ENCODE measurements around the gene VWF.
"Not testable (repeated sequence)": the region's sequence is repeated elsewhere in the genome, so short reads cannot be mapped to it uniquely, and the experiment has no call there.

Gene VWF

DNA sequence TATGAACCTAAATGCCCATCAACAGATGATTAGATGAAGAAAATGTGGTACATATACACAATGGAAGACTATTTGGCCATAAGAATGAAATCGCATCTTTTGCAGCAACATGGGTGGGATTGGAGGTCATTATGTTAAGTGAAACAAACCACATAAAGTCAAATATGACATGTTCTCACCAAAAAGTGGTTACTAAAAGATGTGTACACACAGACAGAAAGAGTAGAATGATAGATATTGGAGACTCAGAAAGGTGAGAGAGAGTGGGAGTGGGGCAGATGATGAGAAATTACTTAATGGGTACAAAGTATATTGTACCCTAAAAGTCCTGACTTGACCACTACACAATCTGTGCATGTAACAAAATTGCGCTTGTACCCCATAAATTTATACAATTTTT, 19.6 kb downstream of the VWF start:
- Histone ChIP-seq H2AFZ (ENCODE audit: low read depth, low read length) (no peak overlapping the region), H3K9me3 (ENCODE audit: insufficient read depth, low read length) (no peaks in the 10 kb centered on the region), H4K20me1 (ENCODE audit: insufficient read depth, low read length) (no peaks in the 10 kb centered on the region), H3K27me3 (ENCODE audit: low read depth, low read length) (no peaks in the 10 kb centered on the region), H3K4me3 (ENCODE audit: low read length) (no peak overlapping the region), H3K9ac (ENCODE audit: low read length) (no peak overlapping the region), H3K79me2 (ENCODE audit: low read length) (no peaks in the 10 kb centered on the region), H3K4me1 (ENCODE audit: low read length) (no peaks in the 10 kb centered on the region), H3K27ac (ENCODE audit: low read length) (no peak overlapping the region), H3K36me3 (replicated peaks; ENCODE audit: low read depth, low read length) (no peaks in the 10 kb centered on the region), H3K4me2 (ENCODE audit: low read length) (no peak overlapping the region)
- TF ChIP-seq, protein P1, sequence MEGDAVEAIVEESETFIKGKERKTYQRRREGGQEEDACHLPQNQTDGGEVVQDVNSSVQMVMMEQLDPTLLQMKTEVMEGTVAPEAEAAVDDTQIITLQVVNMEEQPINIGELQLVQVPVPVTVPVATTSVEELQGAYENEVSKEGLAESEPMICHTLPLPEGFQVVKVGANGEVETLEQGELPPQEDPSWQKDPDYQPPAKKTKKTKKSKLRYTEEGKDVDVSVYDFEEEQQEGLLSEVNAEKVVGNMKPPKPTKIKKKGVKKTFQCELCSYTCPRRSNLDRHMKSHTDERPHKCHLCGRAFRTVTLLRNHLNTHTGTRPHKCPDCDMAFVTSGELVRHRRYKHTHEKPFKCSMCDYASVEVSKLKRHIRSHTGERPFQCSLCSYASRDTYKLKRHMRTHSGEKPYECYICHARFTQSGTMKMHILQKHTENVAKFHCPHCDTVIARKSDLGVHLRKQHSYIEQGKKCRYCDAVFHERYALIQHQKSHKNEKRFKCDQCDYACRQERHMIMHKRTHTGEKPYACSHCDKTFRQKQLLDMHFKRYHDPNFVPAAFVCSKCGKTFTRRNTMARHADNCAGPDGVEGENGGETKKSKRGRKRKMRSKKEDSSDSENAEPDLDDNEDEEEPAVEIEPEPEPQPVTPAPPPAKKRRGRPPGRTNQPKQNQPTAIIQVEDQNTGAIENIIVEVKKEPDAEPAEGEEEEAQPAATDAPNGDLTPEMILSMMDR (IDR thresholded peaks at IDR 0.05; ENCODE audit: low read depth, low read length): no peak
- TF ChIP-seq EZH2phosphoT487 (IDR thresholded peaks at IDR 0.05; ENCODE audit: low read depth): no peak

GRCh38 chr12:6104027-6104426, 20.4 kb downstream of the VWF start:
- TF ChIP-seq EZH2phosphoT487 (IDR thresholded peaks at IDR 0.05; ENCODE audit: low read depth): no peak
- TF ChIP-seq, protein P1 (IDR thresholded peaks at IDR 0.05; ENCODE audit: low read depth, low read length): no peak
- H3K27ac ChIP-seq (ENCODE audit: low read length): no peak overlapping the region
- H3K4me3 ChIP-seq (ENCODE audit: low read length): no peak overlapping the region
- H3K9me3 ChIP-seq (ENCODE audit: insufficient read depth, low read length): no peaks in the 10 kb centered on the region
- H3K9ac ChIP-seq (ENCODE audit: low read length): no peak overlapping the region
- no peaks in the 10 kb centered on the region for H3K4me1 ChIP-seq (ENCODE audit: low read length)
- no peaks in the 10 kb centered on the region for H3K79me2 ChIP-seq (ENCODE audit: low read length)
- no peak overlapping the region for H2AFZ ChIP-seq (ENCODE audit: low read depth, low read length)
- no peak overlapping the region for H3K4me2 ChIP-seq (ENCODE audit: low read length)
- H4K20me1 ChIP-seq (ENCODE audit: insufficient read depth, low read length): no peaks in the 10 kb centered on the region
- H3K27me3 ChIP-seq (ENCODE audit: low read depth, low read length): no peaks in the 10 kb centered on the region
- no peaks in the 10 kb centered on the region for H3K36me3 ChIP-seq (replicated peaks; ENCODE audit: low read depth, low read length)

GRCh38 chr12:6102021-6102420, 22.4 kb downstream of the VWF start:
- not testable (repeated sequence) for H3K4me1 ChIP-seq (ENCODE audit: low read length); H3K27me3 ChIP-seq (ENCODE audit: low read depth, low read length); H4K20me1 ChIP-seq (ENCODE audit: insufficient read depth, low read length); H3K9me3 ChIP-seq (ENCODE audit: insufficient read depth, low read length); H3K79me2 ChIP-seq (ENCODE audit: low read length); H3K9ac ChIP-seq (ENCODE audit: low read length); H3K36me3 ChIP-seq (replicated peaks; ENCODE audit: low read depth, low read length); H3K4me3 ChIP-seq (ENCODE audit: low read length); H3K27ac ChIP-seq (ENCODE audit: low read length); H2AFZ ChIP-seq (ENCODE audit: low read depth, low read length); H3K4me2 ChIP-seq (ENCODE audit: low read length)

- no peak overlapping the region for H3K9ac ChIP-seq (ENCODE audit: low read length)
- H3K36me3 ChIP-seq (replicated peaks; ENCODE audit: low read depth, low read length): no peaks in the 10 kb centered on the region
- no peak overlapping the region for H3K4me3 ChIP-seq (ENCODE audit: low read length)
- peaks cover 16% of the 10 kb centered on the region for H3K27me3 ChIP-seq (ENCODE audit: low read depth, low read length)
- TF ChIP-seq EZH2phosphoT487 (IDR thresholded peaks at IDR 0.05; ENCODE audit: low read depth): no peak
- TF ChIP-seq, protein P1 (IDR thresholded peaks at IDR 0.05; ENCODE audit: low read depth, low read length): no peak
- H4K20me1 ChIP-seq (ENCODE audit: insufficient read depth, low read length): no peaks in the 10 kb centered on the region
- H3K4me2 ChIP-seq (ENCODE audit: low read length): no peak overlapping the region
- H3K27ac ChIP-seq (ENCODE audit: low read length): no peak overlapping the region
- H3K79me2 ChIP-seq (ENCODE audit: low read length): no peaks in the 10 kb centered on the region
- no peaks in the 10 kb centered on the region for H3K4me1 ChIP-seq (ENCODE audit: low read length)
- no peak overlapping the region for H2AFZ ChIP-seq (ENCODE audit: low read depth, low read length)
- H3K9me3 ChIP-seq (ENCODE audit: insufficient read depth, low read length): no peaks in the 10 kb centered on the region
These were observed 25.2 kb downstream of the VWF start for GRCh38 chr12:6099316-6099715.

DNA sequence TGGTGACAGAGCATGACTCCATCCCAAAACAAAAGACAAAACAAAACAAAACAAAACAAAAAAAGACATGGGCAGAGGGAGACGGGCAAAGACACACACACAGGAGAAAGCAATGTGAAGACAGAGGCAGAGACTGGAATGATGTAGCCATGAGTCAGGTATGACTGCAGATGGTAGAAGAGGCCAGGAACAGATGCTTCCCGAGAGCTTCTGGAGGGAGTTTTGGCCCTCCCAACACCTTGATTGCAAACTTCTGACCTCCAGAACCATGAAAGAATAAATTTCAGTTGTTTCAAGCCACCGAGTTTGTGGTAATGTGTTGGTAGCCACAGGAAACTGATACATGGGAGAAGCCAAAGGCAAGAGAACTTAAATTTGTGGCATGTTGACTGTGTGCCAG, 27.1 kb downstream of the VWF start:
- Histone ChIP-seq H4K20me1 (ENCODE audit: insufficient read depth, low read length) (no peaks in the 10 kb centered on the region), H3K36me3 (replicated peaks; ENCODE audit: low read depth, low read length) (no peaks in the 10 kb centered on the region), H2AFZ (ENCODE audit: low read depth, low read length) (no peak overlapping the region), H3K9ac (ENCODE audit: low read length) (no peak overlapping the region), H3K79me2 (ENCODE audit: low read length) (no peaks in the 10 kb centered on the region), H3K27ac (ENCODE audit: low read length) (no peak overlapping the region), H3K27me3 (ENCODE audit: low read depth, low read length) (peaks cover 25% of the 10 kb centered on the region), H3K4me2 (ENCODE audit: low read length) (no peak overlapping the region), H3K4me3 (ENCODE audit: low read length) (no peak overlapping the region), H3K4me1 (ENCODE audit: low read length) (no peaks in the 10 kb centered on the region), H3K9me3 (ENCODE audit: insufficient read depth, low read length) (no peaks in the 10 kb centered on the region)
- TF ChIP-seq, protein P1 (IDR thresholded peaks at IDR 0.05; ENCODE audit: low read depth, low read length): no peak
- no peak for TF ChIP-seq EZH2phosphoT487 (IDR thresholded peaks at IDR 0.05; ENCODE audit: low read depth)
